Liver (tissue), 9 donors: Measurements from ENCODE around the gene CDH15. TPM values are rescaled to one million over a fixed set of nuclear protein-coding genes. Genes with fewer than 3 reads are reported as not detected.

Source experiments
- DNase-seq: peaks from one replicate; pipeline ENCODE4 v3.0.0-alpha.2; 2017; ENCODE audit warnings: low spot score
- H3K27ac ChIP-seq, 2 donors: one replicate each; pipeline ENCODE4 v1.7.0; 2013; ENCODE audit warnings: inconsistent platforms in 2 of 2, low read length in 2 of 2, control low read depth in 1 of 2, low read depth in 1 of 2, mild to moderate bottlenecking in 1 of 2
- H3K27me3 ChIP-seq, 4 donors: one replicate each; pipeline versions ENCODE4 v1.6.1 to v1.7.0; 2013; ENCODE audit warnings: low read length in 3 of 4, inconsistent platforms in 1 of 4, mild to moderate bottlenecking in 1 of 4, moderate library complexity in 1 of 4; ENCODE audit not compliant: control insufficient read depth in 4 of 4, insufficient read depth in 4 of 4
- H3K36me3 ChIP-seq, 4 donors: one replicate each; pipeline versions ENCODE4 v1.6.1 to v1.7.0; 2013; ENCODE audit warnings: low read length in 3 of 4, mild to moderate bottlenecking in 3 of 4, low read depth in 1 of 4, moderate library complexity in 1 of 4; ENCODE audit not compliant: control insufficient read depth in 4 of 4, insufficient read depth in 3 of 4
- H3K4me1 ChIP-seq, 4 donors: one replicate each; pipeline versions ENCODE4 v1.6.1 to v1.7.0; 2013; ENCODE audit warnings: low read length in 3 of 4, mild to moderate bottlenecking in 3 of 4, moderate library complexity in 1 of 4; ENCODE audit not compliant: control insufficient read depth in 4 of 4, insufficient read depth in 4 of 4
- H3K4me3 ChIP-seq, 3 donors: one replicate each; pipeline versions ENCODE4 v1.6.1 to v1.7.0; 2013; ENCODE audit warnings: low read length in 3 of 3, control low read depth in 1 of 3, low read depth in 1 of 3, mild to moderate bottlenecking in 1 of 3
- H3K9ac ChIP-seq, 2 donors: one replicate each; pipeline ENCODE4 v1.7.0; 2013; ENCODE audit warnings: low read length in 2 of 2, mild to moderate bottlenecking in 2 of 2, moderate library complexity in 2 of 2, control low read depth in 1 of 2, low read depth in 1 of 2
- H3K9me3 ChIP-seq, 4 donors: one replicate each; pipeline versions ENCODE4 v1.6.1 to v1.7.0; 2013; ENCODE audit warnings: low read length in 3 of 4; ENCODE audit not compliant: control insufficient read depth in 4 of 4
- EGR1 ChIP-seq, 2 donors: IDR thresholded peaks; 2 replicates each; pipeline ENCODE4 v1.6.1; 2016 to 2018; ENCODE audit warnings: antibody characterized with exemption in 2 of 2, low read depth in 2 of 2
- FOXA1 ChIP-seq: IDR thresholded peaks from 2 replicates; pipeline ENCODE4 v1.6.1; 2016; ENCODE audit warnings: antibody characterized with exemption
- FOXA2 ChIP-seq: IDR thresholded peaks from 2 replicates; pipeline ENCODE4 v1.6.1; 2016; ENCODE audit warnings: antibody characterized with exemption
- GABPA ChIP-seq, 2 donors: IDR thresholded peaks in 1 of 2; conservative IDR thresholded peaks in 1 of 2; 2 replicates each; pipeline ENCODE4 v1.6.1; 2016; ENCODE audit warnings: antibody characterized with exemption in 2 of 2, mild to moderate bottlenecking in 1 of 2, moderate library complexity in 1 of 2
- HNF4A ChIP-seq, 2 donors: conservative IDR thresholded peaks; 2 replicates each; pipeline ENCODE4 v1.6.1; 2016; ENCODE audit warnings: antibody characterized with exemption in 2 of 2, mild to moderate bottlenecking in 2 of 2
- HNF4G ChIP-seq: IDR thresholded peaks from 2 replicates; pipeline ENCODE4 v1.6.1; 2016; ENCODE audit warnings: antibody characterized with exemption
- JUND ChIP-seq, 2 donors: IDR thresholded peaks; 2 replicates each; pipeline ENCODE4 v1.6.1; 2016; ENCODE audit warnings: antibody characterized with exemption in 2 of 2
- MAX ChIP-seq: IDR thresholded peaks from 2 replicates; pipeline ENCODE4 v1.6.1; 2016; ENCODE audit warnings: antibody characterized with exemption
- NR2F2 ChIP-seq: IDR thresholded peaks from 2 replicates; pipeline ENCODE4 v1.6.1; 2016; ENCODE audit warnings: antibody characterized with exemption
- RAD21 ChIP-seq, 2 donors: IDR thresholded peaks; 2 replicates each; pipeline ENCODE4 v1.6.1; 2016; ENCODE audit warnings: antibody characterized with exemption in 2 of 2, mild to moderate bottlenecking in 2 of 2
- RXRA ChIP-seq, 2 donors: IDR thresholded peaks; 2 replicates each; pipeline ENCODE4 v1.6.1; 2017 to 2018; ENCODE audit warnings: antibody characterized with exemption in 2 of 2, mild to moderate bottlenecking in 1 of 2
- SP1 ChIP-seq: IDR thresholded peaks from 2 replicates; pipeline ENCODE4 v1.6.1; 2018; ENCODE audit warnings: antibody characterized with exemption, mild to moderate bottlenecking
- TAF1 ChIP-seq: conservative IDR thresholded peaks from 2 replicates; pipeline ENCODE4 v1.6.1; 2016; ENCODE audit warnings: antibody characterized with exemption, mild to moderate bottlenecking
- YY1 ChIP-seq: IDR thresholded peaks from 2 replicates; pipeline ENCODE4 v1.6.1; 2016; ENCODE audit warnings: antibody characterized with exemption, mild to moderate bottlenecking
- ZBTB33 ChIP-seq: IDR thresholded peaks from 2 replicates; pipeline ENCODE4 v1.6.1; 2016; ENCODE audit warnings: antibody characterized with exemption
- WGBS: extraction: QIAGEN DNeasy Blood & Tissue Kit; methylation state at CpG from one replicate; pipeline ENCODE4 v1.1.7; 2013; 5-methylcytosine and 5-hydroxymethylcytosine counted together
- polyA plus RNA-seq, 2 donors: library from polyadenylated mRNA; stranded (reverse) in 1 of 2; unstranded in 1 of 2; fragments of 200-250 nt in 1 of 2; fragments of >200 nt in 1 of 2; fragmentation: Nextera tagmentation in 1 of 2; extraction: Ambion mirVana in 1 of 2; gene quantifications; one replicate each; pipeline versions ENCODE4 v1.2.1 to v1.2.3, GENCODE V29; 2013 to 2015
- total RNA-seq, 2 donors: library from RNA; depleted of rRNA; stranded (reverse); fragments of >200 nt; gene quantifications; one replicate each; pipeline ENCODE4 v1.2.3, GENCODE V29; 2014
- TF ChIP-seq, protein P1 (sequence below): fragments of 150-350 bp; IDR thresholded peaks from 2 replicates; pipeline ENCODE4 v1.5.1; 2017; ENCODE audit warnings: improper control_type of control experiment, low read depth, low read length; ENCODE audit not compliant: missing input control
- TF ChIP-seq, protein P2 (sequence below): IDR thresholded peaks from 2 replicates; pipeline ENCODE4 v1.6.1; 2016; ENCODE audit warnings: antibody characterized with exemption
- TF ChIP-seq, protein P3 (sequence below): IDR thresholded peaks from 2 replicates; pipeline ENCODE4 v1.6.1; 2016; ENCODE audit warnings: antibody characterized with exemption, mild to moderate bottlenecking
- donor health status: healthy.
- donor health status: healthy.
- donor health status: healthy.
- donor health status: healthy.
- donor health status: healthy.

CDH15 gene
- total and polyA plus RNA-seq, 4 donors: 0.12 TPM; not detected in 3

DNA sequence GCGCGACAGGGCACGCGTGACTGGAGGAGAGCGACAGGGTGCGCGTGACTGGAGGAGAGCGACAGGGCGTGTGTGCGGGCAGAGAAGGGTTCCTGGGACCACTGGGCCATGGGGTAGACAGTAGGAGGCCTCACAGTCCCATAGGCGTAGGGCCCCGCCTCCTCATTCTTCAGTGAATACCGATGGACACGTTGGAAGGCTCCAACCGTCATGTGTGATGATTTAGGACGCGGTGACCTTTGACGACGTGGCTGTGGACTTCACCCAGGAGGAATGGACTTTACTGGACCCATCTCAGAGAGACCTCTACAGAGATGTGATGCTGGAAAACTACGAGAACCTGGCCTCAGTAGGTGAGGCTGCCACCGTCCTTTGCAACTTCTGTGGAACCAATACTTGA, 51.4 kb downstream of the CDH15 start (continued):
- TF ChIP-seq, protein P1, sequence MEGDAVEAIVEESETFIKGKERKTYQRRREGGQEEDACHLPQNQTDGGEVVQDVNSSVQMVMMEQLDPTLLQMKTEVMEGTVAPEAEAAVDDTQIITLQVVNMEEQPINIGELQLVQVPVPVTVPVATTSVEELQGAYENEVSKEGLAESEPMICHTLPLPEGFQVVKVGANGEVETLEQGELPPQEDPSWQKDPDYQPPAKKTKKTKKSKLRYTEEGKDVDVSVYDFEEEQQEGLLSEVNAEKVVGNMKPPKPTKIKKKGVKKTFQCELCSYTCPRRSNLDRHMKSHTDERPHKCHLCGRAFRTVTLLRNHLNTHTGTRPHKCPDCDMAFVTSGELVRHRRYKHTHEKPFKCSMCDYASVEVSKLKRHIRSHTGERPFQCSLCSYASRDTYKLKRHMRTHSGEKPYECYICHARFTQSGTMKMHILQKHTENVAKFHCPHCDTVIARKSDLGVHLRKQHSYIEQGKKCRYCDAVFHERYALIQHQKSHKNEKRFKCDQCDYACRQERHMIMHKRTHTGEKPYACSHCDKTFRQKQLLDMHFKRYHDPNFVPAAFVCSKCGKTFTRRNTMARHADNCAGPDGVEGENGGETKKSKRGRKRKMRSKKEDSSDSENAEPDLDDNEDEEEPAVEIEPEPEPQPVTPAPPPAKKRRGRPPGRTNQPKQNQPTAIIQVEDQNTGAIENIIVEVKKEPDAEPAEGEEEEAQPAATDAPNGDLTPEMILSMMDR: no peak
- TF ChIP-seq JUND (IDR thresholded peaks at IDR 0.05): no peak
- no peak for TF ChIP-seq GABPA (IDR thresholded peaks at IDR 0.05 in 1 of 2, conservative IDR thresholded peaks at IDR 0.05 in 1 of 2)

GRCh38 chr16:89224665-89225064, 53.1 kb downstream of the CDH15 start:
- no peak overlapping the region for H3K4me3 ChIP-seq
- peaks cover 0 to under 1% (median 0%) of the 10 kb centered on the region in 4 donors for H3K4me1 ChIP-seq
- TF ChIP-seq GABPA (IDR thresholded peaks at IDR 0.05 in 1 of 2, conservative IDR thresholded peaks at IDR 0.05 in 1 of 2): no peak
- TF ChIP-seq SP1: no peak
- TF ChIP-seq JUND (IDR thresholded peaks at IDR 0.05): no peak
- TF ChIP-seq, protein P2, sequence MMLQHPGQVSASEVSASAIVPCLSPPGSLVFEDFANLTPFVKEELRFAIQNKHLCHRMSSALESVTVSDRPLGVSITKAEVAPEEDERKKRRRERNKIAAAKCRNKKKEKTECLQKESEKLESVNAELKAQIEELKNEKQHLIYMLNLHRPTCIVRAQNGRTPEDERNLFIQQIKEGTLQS: no peak
- TF ChIP-seq RXRA (IDR thresholded peaks at IDR 0.05): no peak
- TF ChIP-seq NR2F2: no peak
- TF ChIP-seq, protein P3, sequence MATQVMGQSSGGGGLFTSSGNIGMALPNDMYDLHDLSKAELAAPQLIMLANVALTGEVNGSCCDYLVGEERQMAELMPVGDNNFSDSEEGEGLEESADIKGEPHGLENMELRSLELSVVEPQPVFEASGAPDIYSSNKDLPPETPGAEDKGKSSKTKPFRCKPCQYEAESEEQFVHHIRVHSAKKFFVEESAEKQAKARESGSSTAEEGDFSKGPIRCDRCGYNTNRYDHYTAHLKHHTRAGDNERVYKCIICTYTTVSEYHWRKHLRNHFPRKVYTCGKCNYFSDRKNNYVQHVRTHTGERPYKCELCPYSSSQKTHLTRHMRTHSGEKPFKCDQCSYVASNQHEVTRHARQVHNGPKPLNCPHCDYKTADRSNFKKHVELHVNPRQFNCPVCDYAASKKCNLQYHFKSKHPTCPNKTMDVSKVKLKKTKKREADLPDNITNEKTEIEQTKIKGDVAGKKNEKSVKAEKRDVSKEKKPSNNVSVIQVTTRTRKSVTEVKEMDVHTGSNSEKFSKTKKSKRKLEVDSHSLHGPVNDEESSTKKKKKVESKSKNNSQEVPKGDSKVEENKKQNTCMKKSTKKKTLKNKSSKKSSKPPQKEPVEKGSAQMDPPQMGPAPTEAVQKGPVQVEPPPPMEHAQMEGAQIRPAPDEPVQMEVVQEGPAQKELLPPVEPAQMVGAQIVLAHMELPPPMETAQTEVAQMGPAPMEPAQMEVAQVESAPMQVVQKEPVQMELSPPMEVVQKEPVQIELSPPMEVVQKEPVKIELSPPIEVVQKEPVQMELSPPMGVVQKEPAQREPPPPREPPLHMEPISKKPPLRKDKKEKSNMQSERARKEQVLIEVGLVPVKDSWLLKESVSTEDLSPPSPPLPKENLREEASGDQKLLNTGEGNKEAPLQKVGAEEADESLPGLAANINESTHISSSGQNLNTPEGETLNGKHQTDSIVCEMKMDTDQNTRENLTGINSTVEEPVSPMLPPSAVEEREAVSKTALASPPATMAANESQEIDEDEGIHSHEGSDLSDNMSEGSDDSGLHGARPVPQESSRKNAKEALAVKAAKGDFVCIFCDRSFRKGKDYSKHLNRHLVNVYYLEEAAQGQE: no peak
- no peak for TF ChIP-seq ZBTB33
- no peak for TF ChIP-seq HNF4G
- no peak for TF ChIP-seq HNF4A (conservative IDR thresholded peaks at IDR 0.05)
- no peak for TF ChIP-seq YY1
- no peak for TF ChIP-seq EGR1 (IDR thresholded peaks at IDR 0.05; ENCODE audit: low read depth in 2 of 2)
- DNase-seq: no peak
- peaks cover 24 to 74% (median 49%) of the 10 kb centered on the region in 4 donors for H3K36me3 ChIP-seq
- H3K9me3 ChIP-seq: peaks cover 8 to 22% (median 18%) of the 10 kb centered on the region in 4 donors
- H3K9ac ChIP-seq: no peak overlapping the region
- H3K27ac ChIP-seq: no peak overlapping the region
- 98% methylated on average over 10 of the region's 10 CpGs for WGBS
- no peaks in the 10 kb centered on the region for H3K27me3 ChIP-seq

DNA sequence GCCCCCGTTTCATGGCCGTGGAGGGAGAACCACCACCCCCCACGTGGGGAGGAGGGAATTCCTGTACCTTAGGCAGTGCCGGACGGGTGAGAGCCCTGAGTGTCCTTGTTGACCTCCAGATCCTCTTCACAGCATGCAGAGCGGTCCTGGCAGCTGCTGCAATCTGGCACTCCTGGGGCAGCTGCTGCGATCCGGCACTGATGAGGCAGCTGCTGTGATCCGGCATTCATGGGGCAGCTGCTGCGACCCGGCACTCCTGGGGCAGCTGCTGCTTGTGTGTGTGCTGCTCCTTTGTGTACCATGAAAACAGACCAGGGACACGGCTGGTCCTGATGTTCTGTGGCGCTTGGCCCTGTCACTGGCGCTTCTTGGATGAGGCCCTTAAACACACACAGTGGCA, 58.7 kb downstream of the CDH15 start:
- Histone ChIP-seq H3K36me3 (peaks cover 13 to 65% (median 44%) of the 10 kb centered on the region in 4 donors), H3K27ac (no peak overlapping the region)
- WGBS: 90% methylated on average over 14 of the region's 14 CpGs
- TF ChIP-seq RXRA (IDR thresholded peaks at IDR 0.05) (no peak), MAX (no peak), SP1 (no peak), HNF4G (no peak), RAD21 (IDR thresholded peaks at IDR 0.05) (no peak), GABPA (IDR thresholded peaks at IDR 0.05 in 1 of 2, conservative IDR thresholded peaks at IDR 0.05 in 1 of 2) (no peak), YY1 (no peak), NR2F2 (no peak), HNF4A (conservative IDR thresholded peaks at IDR 0.05) (no peak), TAF1 (no peak), FOXA2 (no peak), JUND (IDR thresholded peaks at IDR 0.05) (no peak), FOXA1 (no peak)
- TF ChIP-seq, protein P2: no peak
- TF ChIP-seq, protein P3: no peak

More for the DNA sequence above, 58.7 kb downstream of the CDH15 start:
- peaks cover 8 to 26% (median 22%) of the 10 kb centered on the region in 4 donors for H3K9me3 ChIP-seq
- H3K9ac ChIP-seq: no peak overlapping the region
- no peaks in the 10 kb centered on the region for H3K27me3 ChIP-seq
- no peak overlapping the region for H3K4me3 ChIP-seq
- DNase-seq: no peak
- peaks cover 3 to 14% (median 10%) of the 10 kb centered on the region in 4 donors for H3K4me1 ChIP-seq
